Germinal center (tissue), 1 donor: ENCODE results near the gene SELENOI.
A peak's percentile ranks its signal among the peaks of the same experiment; 100 is the strongest.
"Not testable (repeated sequence)": the region's sequence is repeated elsewhere in the genome, so short reads cannot be mapped to it uniquely, and the experiment has no call there.

ENCODE experiments used
- DNase-seq: peaks from one replicate; pipeline ENCODE4 v3.0.0; 2012; ENCODE audit warnings: mixed read lengths, low spot score

SELENOI gene

DNA sequence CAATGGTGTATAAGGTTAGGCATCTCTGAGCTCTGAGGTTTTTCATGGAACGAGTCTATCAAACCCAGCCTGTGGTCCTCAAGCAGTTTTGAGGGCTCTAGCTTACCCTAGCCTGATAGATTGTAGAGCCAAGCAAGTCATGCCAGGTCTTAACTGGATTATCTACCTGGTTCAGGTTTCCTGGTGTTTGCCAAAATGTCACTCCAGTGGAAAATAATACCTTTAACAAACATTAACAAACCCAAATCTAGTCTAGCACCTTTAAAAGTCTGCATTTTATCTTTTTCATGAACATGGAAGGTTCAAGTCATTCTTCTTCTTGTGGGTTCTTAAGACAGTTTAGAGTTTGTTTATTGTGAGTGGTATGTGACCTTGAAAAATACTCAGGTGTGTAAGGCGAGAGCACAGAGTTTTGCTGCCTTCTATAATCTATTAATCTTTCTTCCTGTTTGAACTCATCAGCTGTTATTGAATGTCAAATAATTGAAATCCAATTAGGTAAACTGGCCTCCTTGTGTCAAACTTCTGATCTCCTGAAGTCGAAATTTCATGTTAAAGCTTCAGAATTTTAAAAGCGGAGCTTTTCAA, 14.0 kb downstream of the SELENOI start:
- no peak for DNase-seq

GRCh38 chr2:26363323-26363722, 17.4 kb downstream of the SELENOI start:
- DNase-seq: no peak

GRCh38 chr2:26363958-26364357, 18.0 kb downstream of the SELENOI start:
- DNase-seq: no peak

DNA sequence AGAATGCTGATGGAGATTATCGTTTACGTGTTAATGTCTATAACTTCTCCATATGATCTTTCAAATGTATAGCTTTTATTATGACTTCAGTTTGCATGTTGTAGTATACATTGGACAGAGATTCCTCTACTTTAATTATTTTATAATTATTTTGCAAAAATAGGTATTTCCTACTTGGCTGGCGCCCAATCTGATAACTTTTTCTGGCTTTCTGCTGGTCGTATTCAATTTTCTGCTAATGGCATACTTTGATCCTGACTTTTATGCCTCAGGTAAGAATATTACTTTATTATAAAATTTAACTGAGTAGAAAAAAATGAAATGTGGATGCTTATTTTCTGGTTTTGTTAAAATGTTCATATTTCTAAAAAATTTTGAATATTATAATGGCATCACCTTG, 18.7 kb downstream of the SELENOI start:
- no peak for DNase-seq

DNA sequence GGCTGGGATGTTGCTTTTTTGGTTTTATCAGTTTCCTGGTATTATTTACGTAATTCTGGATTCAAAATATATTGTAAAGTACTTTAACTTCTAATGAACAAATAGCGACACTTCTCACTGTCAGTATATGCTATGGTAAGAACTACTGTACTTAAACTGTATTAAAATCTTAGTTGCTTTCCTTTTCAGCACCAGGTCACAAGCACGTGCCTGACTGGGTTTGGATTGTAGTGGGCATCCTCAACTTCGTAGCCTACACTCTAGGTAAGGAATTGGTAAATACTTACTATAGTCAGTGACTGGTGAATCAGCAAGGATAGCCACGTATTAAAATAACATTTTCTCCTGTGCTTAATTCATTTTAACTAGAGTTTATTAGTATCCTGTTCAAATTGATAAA, 21.0 kb downstream of the SELENOI start:
- DNase-seq: no peak

DNA sequence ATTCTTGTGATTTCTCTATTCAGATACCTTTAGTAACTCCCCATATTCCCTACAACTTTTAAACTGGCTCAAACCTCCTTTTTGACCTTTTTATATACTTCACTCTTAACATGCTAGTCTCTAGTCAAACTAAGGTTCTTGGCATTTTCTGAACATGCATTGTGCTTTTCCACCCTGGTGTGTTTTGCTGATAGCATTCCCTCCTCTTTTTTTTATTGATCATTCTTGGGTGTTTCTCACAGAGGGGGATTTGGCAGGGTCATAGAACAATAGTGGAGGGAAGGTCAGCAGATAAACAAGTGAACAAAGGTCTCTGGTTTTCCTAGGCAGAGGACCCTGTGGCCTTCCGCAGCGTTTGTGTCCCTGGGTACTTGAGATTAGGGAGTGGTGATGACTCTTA, 23.7 kb downstream of the SELENOI start:
- DNase-seq: not testable (repeated sequence)

- not testable (repeated sequence) for DNase-seq
These were observed 25.0 kb downstream of the SELENOI start for GRCh38 chr2:26370909-26371308.

DNA sequence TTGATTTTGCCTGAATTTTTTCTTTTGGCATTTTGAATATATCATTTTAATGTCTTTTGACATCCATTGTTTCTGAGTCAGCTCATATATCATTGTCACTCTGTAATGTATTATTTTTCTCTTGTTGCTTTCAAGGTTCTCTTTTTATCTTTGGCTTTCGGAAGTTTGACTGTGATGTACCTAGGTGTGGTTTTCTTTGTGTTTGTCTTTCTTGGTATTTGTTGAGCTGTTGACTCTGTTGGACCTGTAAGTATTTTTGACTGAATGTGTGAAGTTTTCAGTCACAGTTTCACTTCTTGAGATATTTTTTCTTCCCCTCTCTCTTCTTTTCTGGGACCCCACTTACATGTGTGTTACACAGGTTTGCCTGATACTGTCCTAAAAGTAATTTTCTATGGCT, 30.9 kb downstream of the SELENOI start:
- DNase-seq: no peak

DNA sequence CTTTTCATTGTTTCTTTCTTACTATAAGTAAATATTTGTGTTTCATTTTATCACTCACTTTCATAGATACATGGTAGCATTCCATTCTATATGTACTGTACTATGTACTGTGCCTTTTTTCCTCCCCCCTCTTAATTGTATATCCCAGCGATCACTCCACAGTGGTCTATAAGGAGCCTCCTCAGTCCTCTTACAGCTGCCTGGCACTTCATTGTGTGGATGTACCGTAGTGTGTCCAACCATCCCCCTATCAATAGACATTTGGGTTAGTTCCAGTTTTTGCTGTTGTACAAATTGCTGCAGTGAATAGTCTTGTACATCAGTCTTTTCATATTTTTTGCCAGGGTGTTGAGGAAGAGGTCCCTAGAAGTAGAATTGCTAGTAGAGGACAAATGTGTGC, 34.3 kb downstream of the SELENOI start:
- no peak for DNase-seq

GRCh38 chr2:26382564-26382963, 36.6 kb downstream of the SELENOI start:
- DNase-seq: no peak

GRCh38 chr2:26384183-26384582, 38.2 kb downstream of the SELENOI start:
- no peak for DNase-seq

DNA sequence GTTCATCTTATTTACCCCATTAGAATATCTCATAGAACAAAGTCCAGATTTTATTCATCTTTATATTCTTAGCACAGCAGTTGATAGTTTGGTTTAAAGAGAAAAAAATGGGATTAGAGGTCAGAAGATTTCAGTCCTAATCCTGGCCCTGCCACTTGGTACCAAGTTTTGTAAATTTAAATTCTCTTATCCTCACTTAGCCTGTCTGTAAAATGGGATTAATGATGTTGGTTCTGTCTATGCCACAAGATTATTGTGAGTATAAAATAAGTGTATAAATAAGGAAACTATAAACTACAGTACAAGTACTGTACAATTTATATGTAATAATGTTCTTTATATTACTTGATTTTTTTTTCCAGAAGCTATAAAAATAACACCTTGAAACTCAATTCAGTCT, 38.7 kb downstream of the SELENOI start:
- no peak for DNase-seq

- DNase-seq: no peak
These were observed 41.2 kb downstream of the SELENOI start for GRCh38 chr2:26387189-26387588.

DNA sequence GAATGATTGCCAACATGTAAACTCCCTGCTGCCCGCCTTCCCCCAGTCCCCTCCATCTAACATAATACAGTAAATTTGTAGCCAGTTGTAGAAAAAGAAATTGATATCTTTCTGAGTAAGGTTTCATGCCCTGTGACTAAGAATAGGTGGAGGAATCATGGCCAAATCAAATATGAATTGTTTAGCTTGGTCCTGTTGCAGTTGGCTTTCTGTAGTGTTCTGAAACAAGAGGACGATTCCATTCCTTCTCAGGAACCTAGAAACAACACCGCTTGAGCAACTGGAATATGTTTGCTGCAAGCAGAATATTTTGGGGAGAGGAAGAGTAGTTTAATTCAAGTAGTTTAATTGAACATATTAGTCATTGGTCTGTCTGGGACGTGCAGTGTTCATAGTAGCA, 48.8 kb downstream of the SELENOI start:
- no peak for DNase-seq

DNA sequence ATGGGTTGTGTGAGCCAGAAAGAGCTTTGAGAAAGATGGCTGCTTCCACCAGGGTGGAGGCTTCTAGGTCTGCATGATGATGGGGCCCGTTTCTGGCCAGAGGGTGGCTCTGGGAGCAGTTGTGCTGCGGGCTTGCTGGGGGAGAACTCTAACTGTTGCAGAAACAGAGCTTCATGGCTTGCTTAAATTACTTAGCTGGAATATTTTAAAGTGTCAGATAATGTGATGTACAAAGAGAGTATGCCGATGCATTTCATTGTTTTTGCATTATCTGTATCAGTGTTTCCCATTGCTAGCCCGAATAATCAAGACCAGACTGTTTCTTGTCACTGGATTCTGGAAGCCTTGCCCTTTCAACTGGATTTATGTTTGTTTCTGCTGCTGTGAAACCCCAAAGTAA, 49.5 kb downstream of the SELENOI start:
- DNase-seq: no peak

DNA sequence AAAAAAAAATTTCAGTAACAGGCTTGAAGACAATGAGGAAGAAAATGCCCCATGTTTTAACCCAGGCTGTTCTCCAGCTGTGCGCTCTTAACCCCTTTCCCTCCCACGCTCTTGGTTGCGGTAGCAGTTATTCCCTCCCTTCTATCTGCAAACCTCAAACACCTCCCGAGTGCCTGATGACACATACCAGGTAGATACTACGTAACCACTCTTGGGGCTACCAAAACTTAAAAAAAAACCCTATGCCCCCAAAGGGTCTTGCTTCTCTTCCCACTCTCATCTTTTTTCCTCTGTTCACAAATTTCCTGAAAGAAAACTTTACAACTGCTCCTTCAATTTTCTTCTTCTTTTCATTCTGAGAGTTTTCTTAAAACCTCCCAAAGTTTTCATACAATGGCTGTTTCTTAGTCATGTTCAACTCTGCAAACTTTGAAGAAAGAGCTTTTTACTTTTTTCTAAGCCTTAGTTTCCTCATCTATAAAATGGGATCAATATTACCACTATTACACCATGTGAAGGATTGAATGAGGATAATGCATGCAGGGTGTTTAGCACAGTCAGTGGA, 50.9 kb downstream of the SELENOI start:
- DNase-seq: no peak

DNA sequence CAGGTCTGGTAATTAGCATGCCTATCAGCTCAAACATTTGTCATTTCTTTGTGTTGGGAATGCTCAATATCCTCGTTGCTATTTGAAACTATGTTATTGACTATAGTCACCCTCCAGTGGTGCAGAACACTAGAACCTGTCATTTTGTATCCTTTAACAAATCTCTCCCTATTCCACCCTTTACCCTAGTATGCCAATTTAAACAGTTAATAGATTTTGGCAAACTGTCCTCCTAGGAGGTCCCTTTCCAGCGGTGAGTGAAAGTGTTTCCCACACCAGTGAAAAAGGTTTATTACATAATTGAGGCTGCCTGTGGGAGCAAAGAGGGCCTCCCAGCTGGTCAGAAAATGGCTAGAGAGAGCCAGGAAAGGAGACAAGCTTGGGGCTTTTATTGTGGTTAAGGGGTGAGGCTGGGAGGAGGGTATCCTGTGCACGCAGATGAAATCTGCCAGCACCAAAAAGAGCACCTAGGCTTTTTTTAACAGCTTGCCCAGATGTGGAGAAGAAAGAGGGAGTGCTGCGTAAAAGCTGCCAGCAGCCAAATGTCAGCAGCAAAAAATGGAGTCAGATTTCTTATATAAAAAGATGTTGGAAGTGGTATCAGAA, 53.9 kb downstream of the SELENOI start:
- no peak for DNase-seq

- no peak for DNase-seq
These were observed 54.8 kb downstream of the SELENOI start for GRCh38 chr2:26400723-26401122.

- DNase-seq: peak; percentile 57
These were observed 56.0 kb downstream of the SELENOI start, which contains the start of gene DRC1 for GRCh38 chr2:26401739-26402541. DRC1 (plus strand) TSS chr2:26401920; CDS start chr2:26401990, 70 bp downstream.

- DNase-seq: no peak
These were observed 61.6 kb downstream of the SELENOI start for GRCh38 chr2:26407526-26407925.

GRCh38 chr2:26409785-26410184, 63.8 kb downstream of the SELENOI start:
- DNase-seq: no peak

GRCh38 chr2:26410764-26411243, 64.9 kb downstream of the SELENOI start:
- no peak for DNase-seq

GRCh38 chr2:26411419-26411818, 65.5 kb downstream of the SELENOI start:
- no peak for DNase-seq
